ELF-1 (cell line): Measurements from ENCODE around the gene LANCL1.

Source experiments
- DNase-seq: peaks from one replicate; pipeline ENCODE4 v3.0.0-alpha.2; 2016; ENCODE audit warnings: low read depth, low spot score

LANCL1 gene, protein sequence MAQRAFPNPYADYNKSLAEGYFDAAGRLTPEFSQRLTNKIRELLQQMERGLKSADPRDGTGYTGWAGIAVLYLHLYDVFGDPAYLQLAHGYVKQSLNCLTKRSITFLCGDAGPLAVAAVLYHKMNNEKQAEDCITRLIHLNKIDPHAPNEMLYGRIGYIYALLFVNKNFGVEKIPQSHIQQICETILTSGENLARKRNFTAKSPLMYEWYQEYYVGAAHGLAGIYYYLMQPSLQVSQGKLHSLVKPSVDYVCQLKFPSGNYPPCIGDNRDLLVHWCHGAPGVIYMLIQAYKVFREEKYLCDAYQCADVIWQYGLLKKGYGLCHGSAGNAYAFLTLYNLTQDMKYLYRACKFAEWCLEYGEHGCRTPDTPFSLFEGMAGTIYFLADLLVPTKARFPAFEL

DNA sequence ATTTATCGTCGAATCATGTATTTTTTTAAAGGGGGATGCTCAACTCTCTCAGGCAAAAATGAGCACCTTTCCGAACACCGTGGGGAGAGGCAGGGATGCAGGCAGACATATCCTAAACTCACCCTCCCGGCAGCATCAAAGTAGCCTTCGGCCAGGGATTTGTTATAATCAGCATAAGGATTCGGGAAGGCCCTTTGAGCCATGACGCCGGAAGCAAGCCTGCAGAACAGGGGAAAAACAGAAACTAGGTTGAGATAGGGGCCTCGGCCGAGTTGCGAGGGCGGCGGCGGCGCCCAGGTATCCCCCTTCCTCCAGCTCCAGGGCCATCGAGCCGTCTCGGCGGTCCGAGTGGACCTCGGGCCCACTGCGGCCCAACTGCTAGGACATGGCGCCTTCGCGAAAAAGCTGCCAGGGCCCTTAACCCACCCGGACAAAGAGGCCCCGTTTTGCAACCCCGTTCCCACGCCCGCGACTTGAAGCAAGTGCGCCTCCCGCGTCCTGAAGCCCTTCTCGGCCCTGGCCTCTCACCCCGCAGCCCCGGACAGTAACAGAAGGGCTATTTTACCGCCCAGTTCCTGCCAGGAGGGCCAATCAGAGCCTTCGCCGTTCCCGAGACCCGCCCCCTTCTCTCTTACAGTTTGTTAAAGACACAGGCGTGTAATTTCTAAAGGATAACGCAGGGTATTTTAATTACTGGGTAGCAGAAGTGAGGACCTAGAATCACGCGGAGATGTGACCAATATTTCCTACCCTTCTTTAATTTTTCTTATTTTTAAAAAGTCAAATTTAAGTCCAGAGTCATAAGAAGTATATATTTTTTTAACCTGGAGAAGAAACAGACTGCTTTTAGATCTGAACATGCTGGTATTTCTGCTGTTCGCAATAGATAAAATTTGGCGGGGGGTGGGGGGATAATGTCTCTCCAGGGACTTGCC, at the start of gene LANCL1:
LANCL1 (minus strand) TSS at position 566 of the 935 bp plus-strand sequence; CDS start at position 203, 363 bp downstream.
- peak; percentile 90 for DNase-seq

- no peak for DNase-seq
Measured at GRCh38 chr2:210524533-210524932, 48.0 kb upstream of the LANCL1 start.

DNA sequence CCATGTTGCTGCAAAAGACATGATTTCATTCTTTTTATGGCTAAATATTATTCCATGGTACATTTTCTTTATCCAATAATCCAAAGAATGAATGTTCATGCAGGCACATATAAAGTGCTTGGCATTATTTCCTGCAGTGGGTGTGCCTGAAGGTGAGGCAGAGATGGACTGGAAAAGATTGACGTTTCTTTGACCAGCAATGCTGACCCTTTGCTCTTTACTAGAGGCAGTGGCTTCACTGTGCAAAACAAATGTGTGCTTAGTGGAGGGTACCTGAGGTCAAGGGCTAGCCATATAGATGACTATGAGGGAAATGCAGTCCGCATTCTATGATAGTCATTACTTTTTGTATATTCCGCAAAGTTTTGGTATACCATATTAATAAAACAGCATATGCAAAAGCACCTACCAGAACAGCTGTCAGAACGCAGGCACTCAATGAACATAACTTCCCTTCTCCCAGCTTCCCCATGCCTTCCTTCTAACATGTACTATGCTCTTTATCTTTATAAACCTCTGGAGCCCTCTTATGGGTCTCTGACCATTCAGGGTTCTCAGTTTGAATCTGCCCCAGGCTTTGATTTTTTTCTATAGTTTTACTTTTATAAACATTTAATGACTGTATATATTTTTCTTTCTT, 47.2 kb upstream of the LANCL1 start:
- no peak for DNase-seq

GRCh38 chr2:210522399-210522798, 45.8 kb upstream of the LANCL1 start:
- no peak for DNase-seq

DNA sequence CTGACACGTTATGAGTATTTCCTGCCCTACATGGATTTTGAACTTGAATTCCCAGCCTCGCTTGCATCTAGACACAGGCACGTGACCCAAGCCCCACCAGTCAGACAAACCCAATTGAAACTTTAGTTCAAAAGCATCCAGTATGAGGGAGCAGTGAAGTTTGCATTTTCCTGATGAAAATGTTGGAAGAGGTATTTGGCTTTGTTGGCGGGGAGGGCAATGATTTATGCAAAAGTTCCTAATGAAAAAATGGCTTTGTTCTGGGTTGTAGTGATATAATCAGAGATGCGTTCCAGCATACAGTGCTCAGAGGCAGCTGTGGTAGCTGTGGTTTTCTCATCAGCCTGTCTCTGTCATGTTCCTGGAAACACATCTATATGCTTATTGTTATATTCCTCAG, 43.0 kb upstream of the LANCL1 start:
- DNase-seq = no peak

DNA sequence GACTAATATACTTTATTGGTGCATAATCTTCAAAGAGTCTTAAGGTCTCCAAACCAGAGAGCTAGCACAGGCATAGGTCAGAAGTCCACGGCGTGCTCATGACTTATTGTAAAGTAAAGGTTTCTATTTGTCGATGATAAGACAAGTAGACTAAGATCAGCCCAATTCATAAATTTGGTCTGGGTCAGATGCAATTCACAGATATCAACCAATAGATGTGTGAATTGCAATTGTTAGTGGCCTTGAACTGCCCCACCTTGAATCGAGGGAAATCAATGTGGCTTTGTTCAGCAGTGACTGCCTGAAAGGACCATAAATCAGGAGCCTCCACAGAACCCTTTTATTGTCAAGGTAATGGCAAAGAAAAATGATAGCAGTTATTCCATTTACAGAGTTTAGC, 40.7 kb upstream of the LANCL1 start:
- no peak for DNase-seq

- no peak for DNase-seq
Measured at GRCh38 chr2:210515911-210516310, 39.4 kb upstream of the LANCL1 start.

DNA sequence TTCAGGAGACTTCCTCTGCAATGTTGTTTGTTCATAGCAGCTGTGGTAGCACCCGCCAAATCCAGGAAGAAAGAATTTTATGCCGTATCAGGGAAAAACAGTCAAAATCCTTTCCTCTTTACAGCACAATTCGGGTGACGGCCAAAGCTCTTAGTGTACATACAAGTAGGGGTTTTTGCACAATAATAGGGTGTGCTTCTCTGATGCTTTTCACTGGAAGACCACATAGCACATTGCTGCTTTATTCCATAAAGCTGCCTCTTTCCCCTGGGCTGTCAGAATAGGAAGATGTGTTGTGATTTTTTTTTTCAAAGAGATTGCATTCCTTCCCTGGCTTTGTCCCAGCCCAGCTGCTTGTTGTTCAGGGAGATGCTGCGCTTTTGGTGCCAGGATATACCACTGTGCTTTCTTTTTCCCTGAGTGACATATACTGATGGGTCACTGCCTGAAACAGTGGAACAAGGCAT, 27.2 kb upstream of the LANCL1 start:
- no peak for DNase-seq

DNA sequence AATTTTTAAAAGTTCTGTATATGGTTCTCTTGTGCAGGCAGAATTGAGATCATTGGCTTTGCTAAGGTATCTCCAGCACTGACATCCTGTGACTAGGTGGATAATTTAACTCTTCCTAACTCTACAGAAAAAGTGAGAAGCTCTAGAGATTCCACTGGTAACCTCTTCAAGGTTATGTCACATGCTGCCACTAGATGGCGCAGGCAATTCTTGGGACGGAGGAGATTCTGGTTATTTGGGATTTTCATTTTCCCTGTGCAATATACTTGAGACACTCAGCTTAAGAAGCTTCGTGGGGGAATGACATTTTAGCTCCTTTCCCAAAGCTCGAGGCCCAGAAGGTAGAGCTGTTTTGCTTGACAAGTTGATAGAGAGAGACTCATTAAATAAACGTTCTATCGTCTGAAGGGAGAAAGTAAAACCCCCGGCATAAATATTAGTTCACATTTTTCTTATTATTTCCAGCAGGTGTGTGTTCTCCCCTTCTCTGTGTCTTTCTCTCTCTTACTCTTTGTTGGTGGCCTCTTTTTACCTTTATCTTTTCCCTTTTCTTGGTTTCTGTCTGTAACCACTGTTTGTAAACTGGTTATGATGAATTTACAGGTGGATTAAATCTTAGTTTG, 26.6 kb upstream of the LANCL1 start:
- peak; percentile 16 for DNase-seq

DNA sequence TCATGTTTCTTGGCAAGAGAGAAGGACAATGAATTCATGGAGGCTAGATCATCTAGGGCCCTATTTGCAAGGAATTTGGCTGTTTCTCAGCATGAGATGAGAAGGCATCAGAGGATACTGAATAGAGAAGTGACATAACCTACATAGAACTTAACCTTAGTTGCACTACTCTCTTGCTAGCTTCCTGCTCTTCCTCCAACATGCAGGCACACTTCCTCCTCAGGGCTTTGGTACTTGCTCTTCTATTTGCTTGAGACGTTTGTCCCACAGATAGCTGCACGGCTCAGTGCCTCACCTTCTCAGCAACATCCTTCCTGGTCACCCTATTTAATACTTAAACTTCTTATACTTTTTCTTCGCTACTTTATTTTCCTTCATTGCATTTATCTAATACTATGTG, 20.0 kb upstream of the LANCL1 start:
- no peak for DNase-seq

- no peak for DNase-seq
Measured at GRCh38 chr2:210493528-210493927, 17.0 kb upstream of the LANCL1 start.

DNA sequence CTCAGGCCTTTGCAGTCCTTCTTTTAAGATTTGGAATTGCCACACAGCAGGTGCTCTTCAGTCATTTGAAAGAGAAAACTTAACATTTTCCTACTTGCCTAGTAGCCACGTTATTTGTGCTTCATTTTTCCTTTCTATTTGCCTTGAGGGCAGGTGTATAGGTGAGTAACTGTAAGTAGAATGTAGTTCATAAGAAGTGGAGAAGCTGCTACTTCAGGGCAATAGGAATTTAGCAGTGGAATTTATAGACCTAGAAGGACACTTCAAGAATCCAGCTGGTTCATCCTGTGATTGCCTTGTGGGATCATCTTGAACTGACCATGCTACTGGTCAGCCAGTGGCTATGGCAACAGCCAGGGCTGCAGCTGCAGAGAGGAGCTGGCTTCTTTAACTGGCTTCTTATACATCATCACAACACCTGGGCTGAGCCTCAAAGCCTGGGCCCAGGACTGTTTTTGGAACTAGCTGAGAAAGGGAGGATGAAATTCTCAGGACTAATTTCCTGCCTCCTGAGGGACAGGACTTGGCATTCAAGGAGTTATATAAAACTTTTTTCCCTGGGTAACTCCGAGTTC, 5.1 kb upstream of the LANCL1 start:
- no peak for DNase-seq

GRCh38 chr2:210480764-210481163, 4.2 kb upstream of the LANCL1 start:
- no peak for DNase-seq

GRCh38 chr2:210480079-210480478, 3.5 kb upstream of the LANCL1 start:
- DNase-seq = no peak

- no peak for DNase-seq
Measured at GRCh38 chr2:210478661-210479060, 2.1 kb upstream of the LANCL1 start.

DNA sequence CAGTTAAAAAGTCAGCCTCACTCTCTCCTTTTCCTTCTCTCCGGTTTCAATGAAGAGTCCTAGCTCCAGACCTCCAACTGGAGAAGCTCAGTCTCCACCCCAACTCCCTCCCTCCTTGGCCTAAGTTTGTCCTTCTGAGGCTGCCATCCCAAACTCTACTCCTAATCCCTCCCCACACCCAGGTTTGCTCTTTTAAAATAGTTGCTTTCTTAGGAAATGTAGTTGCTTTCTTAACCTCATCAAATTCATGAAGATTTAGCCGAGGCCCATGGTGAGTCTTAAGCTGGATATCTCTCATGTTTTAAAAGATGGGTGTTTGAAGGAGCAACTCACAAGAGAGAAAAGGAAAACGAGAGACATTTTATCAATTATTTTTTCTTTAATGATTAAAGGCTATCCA, 937 bp upstream of the LANCL1 start:
- DNase-seq = peak; percentile 23

DNA sequence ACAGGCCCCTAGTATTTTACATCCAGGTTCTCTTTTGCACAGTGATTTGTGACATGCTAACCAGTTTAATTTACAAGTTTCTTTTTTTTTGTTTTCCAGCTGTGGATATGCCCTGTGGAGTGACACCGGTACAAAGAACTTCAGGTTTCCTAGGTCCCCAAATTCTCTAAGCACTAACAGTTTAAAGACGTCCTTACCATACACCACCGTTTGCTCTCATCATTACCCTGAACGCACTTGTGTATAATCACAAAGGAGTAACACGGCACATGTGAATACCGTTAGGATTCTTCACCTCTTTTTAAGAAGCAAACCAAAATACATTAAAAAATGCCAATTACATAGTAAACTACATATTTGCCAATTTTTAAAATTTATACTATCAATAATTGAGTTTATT, 853 bp downstream of the LANCL1 start:
- DNase-seq = no peak

DNA sequence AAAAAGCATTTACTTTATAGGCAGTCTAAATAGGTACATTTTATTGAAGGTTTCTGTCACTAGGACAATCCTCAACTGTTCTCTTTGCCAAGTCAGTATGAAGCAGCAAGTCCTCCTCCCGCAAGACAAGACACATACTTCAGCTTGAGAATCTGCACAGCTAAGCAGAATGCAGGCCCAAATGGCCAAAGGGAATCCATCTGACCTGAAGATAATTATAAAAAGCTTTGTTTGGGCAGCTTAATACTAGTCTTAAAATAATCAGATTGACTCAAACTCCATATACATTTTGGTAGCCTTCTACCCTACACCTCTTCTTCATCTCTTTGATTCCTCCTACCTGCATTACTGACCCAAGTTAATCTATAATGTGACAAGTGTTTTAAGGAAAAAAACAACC, 1.8 kb downstream of the LANCL1 start:
- no peak for DNase-seq

DNA sequence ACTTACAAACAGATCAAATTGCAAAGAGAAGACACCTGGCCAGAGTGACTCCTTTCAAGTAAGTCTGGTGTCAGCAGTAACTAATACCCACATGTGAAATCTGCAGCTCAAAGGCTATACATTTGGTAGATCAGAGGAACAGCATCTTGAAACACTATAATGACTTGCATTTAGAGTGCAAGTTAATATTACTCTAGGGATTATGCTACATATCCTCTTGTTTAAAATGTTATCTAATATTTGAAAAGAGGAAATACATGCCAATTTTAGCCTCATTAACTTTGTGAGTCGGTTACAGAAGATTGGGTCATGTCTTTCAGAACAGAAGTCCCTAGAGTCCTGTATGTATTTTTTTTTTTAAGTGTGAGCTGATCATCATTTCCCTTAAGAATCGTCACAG, 15.2 kb downstream of the LANCL1 start:
- DNase-seq = no peak

- DNase-seq = no peak
Measured at GRCh38 chr2:210460322-210461227, 16.0 kb downstream of the LANCL1 start.
